Lower leg skin (tissue), 4 donors: ENCODE results near the gene MPST. TPM values are rescaled to one million over a fixed set of nuclear protein-coding genes. Genes with fewer than 3 reads are reported as not detected.
"Not testable (repeated sequence)": the region's sequence is repeated elsewhere in the genome, so short reads cannot be mapped to it uniquely, and the experiment has no call there.

Experiments
- DNase-seq, 2 donors: peaks; one replicate each; pipeline ENCODE4 v3.0.0-alpha.2; 2019; ENCODE audit warnings: low spot score in 2 of 2
- H3K4me3 ChIP-seq: fragments of 200-600 bp; sonication (generic); 2 replicates; pipeline ENCODE4 v1.5.1; 2017; ENCODE audit warnings: mild to moderate bottlenecking, low read depth; ENCODE audit not compliant: poor library complexity, severe bottlenecking
- POLR2A ChIP-seq, 2 donors: fragments of 450-650 bp; IDR thresholded peaks; one replicate each; pipeline ENCODE4 v1.6.1; 2016 to 2017; ENCODE audit warnings: antibody characterized with exemption in 2 of 2, mild to moderate bottlenecking in 1 of 2, moderate library complexity in 1 of 2
- WGBS, 2 donors: methylation state at CpG; one replicate each; pipeline ENCODE4 v1.1.5; 2018; 5-methylcytosine and 5-hydroxymethylcytosine counted together
- intact Hi-C: fragments of 100-400 bp; cut with DNase I; formaldehyde crosslinking; loops from one replicate; pipeline ENCODE4 v1.15.0; 2023; ENCODE audit warnings: low total_unique reads
- total RNA-seq, 4 donors: library from RNA; depleted of rRNA; stranded (reverse); fragments of >200 nt; gene quantifications; one replicate each; pipeline ENCODE4 v1.1.0, GENCODE V29; 2016
- TF ChIP-seq, protein P1 (sequence below), 3 donors: fragments of 450-650 bp; IDR thresholded peaks; one replicate each; pipeline ENCODE4 v1.5.1; 2016; ENCODE audit warnings: antibody characterized with exemption in 3 of 3, mild to moderate bottlenecking in 3 of 3, moderate library complexity in 2 of 3

The MPST gene
- total RNA-seq, 4 donors from 2014 or later = 225 to 336 (median 276) TPM

DNA sequence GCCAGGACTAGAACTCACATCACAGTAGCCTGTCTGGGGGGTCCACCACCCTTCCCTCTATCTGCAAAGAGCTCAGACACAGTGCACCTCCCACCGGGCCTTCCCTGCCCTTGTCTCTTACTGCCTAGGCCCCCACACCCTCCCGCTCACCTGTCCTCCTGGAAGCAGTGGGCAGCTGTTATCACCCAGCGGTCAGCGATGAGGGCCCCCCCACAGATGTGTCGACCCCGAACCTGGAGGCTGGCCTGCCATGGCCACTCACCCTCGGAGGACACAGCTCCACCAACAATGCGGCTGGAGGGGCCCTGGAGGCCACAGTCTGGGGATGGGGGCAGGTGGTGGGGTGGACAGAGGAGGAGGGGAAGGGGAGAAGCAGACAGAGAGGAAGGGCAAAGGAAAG is 50.8 kb downstream of the MPST start:
- 73 to 76% methylated on average over 8 of the region's 8 CpGs for WGBS, 2 donors
- intact Hi-C loops = no loop called here
- no peak overlapping the region for H3K4me3 ChIP-seq
- no peak for DNase-seq
- TF ChIP-seq, protein P1, sequence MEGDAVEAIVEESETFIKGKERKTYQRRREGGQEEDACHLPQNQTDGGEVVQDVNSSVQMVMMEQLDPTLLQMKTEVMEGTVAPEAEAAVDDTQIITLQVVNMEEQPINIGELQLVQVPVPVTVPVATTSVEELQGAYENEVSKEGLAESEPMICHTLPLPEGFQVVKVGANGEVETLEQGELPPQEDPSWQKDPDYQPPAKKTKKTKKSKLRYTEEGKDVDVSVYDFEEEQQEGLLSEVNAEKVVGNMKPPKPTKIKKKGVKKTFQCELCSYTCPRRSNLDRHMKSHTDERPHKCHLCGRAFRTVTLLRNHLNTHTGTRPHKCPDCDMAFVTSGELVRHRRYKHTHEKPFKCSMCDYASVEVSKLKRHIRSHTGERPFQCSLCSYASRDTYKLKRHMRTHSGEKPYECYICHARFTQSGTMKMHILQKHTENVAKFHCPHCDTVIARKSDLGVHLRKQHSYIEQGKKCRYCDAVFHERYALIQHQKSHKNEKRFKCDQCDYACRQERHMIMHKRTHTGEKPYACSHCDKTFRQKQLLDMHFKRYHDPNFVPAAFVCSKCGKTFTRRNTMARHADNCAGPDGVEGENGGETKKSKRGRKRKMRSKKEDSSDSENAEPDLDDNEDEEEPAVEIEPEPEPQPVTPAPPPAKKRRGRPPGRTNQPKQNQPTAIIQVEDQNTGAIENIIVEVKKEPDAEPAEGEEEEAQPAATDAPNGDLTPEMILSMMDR (IDR thresholded peaks at IDR 0.05) = no peak
- TF ChIP-seq POLR2A (IDR thresholded peaks at IDR 0.05) = no peak

- H3K4me3 ChIP-seq = no peak overlapping the region
- intact Hi-C loops = no loop called here
- DNase-seq = no peak
- no peak for TF ChIP-seq POLR2A (IDR thresholded peaks at IDR 0.05)
- TF ChIP-seq, protein P1 (IDR thresholded peaks at IDR 0.05) = no peak
- 67 to 73% methylated on average over 3 to 6 of the region's 9 CpGs for WGBS, 2 donors
Measured at GRCh38 chr22:37070744-37071143, 51.2 kb downstream of the MPST start.

GRCh38 chr22:37071850-37072592 is 52.5 kb downstream of the MPST start:
- intact Hi-C loops, H3K4me3 ChIP-seq, DNase-seq: not testable (repeated sequence)
- WGBS, 2 donors = 93 to 96% methylated on average over 5 of the region's 5 CpGs

GRCh38 chr22:37072673-37073072 is 53.1 kb downstream of the MPST start:
- WGBS, 2 donors = 91 to 92% methylated on average over 8 of the region's 8 CpGs
- DNase-seq = no peak
- TF ChIP-seq, protein P1 (IDR thresholded peaks at IDR 0.05) = no peak
- no peak for TF ChIP-seq POLR2A (IDR thresholded peaks at IDR 0.05)
- intact Hi-C loops = no loop called here
- H3K4me3 ChIP-seq = no peak overlapping the region

GRCh38 chr22:37074537-37074936 is 55.0 kb downstream of the MPST start:
- DNase-seq = no peak
- no peak for TF ChIP-seq POLR2A (IDR thresholded peaks at IDR 0.05)
- TF ChIP-seq, protein P1 (IDR thresholded peaks at IDR 0.05) = no peak
- intact Hi-C loops = no loop called here
- H3K4me3 ChIP-seq = no peak overlapping the region
- 78 to 81% methylated on average over 16 of the region's 16 CpGs for whole genome bisulfite sequencing, 2 donors

DNA sequence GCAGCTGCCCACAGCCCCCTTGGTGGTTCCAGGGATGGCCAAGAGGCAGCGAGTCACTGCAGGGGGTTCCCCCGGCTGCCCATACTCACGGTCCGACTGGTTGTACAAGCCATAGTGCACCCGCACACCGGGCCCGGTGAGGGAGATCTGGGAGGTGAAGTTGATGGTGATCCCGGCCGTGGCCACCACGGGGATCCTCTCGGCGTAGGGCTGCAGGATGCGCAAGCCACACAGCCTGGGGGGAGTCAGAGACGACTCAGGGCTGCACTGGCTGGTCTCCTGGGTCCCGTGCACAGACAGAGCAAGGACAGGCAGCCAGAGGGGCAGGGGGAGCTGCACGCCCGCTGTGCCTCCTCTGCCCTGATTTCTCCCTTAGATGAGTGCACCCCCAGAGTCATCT is 55.5 kb downstream of the MPST start:
- H3K4me3 ChIP-seq = no peak overlapping the region
- TF ChIP-seq, protein P1 (IDR thresholded peaks at IDR 0.05) = no peak
- no peak for TF ChIP-seq POLR2A (IDR thresholded peaks at IDR 0.05)
- 66 to 67% methylated on average over 14 to 17 of the region's 17 CpGs for WGBS, 2 donors
- DNase-seq = no peak
- intact Hi-C loops = loop anchor here (5.0 kb wide), 1 partner anchor 122 kb away; no protein-coding TSS in a partner anchor
